GM19455 (cell line): Measurements from ENCODE around the gene LIF.
"Not testable (repeated sequence)": the region's sequence is repeated elsewhere in the genome, so short reads cannot be mapped to it uniquely, and the experiment has no call there.

Experiments used
- ATAC-seq: cut with Tn5 transposase; IDR thresholded peaks from one replicate; pipeline ENCODE4 v1.9.1; 2021; ENCODE audit not compliant: unreplicated experiment

LIF gene

GRCh38 chr22:30245181-30245984 lies 1.2 kb downstream of the LIF start:
- no peak for ATAC-seq

GRCh38 chr22:30244641-30245040 lies 1.9 kb downstream of the LIF start:
- ATAC-seq = no peak

GRCh38 chr22:30244066-30244465 lies 2.5 kb downstream of the LIF start:
- ATAC-seq = no peak

GRCh38 chr22:30243661-30244060 lies 2.9 kb downstream of the LIF start:
- no peak for ATAC-seq

- no peak for ATAC-seq
Observed at GRCh38 chr22:30241576-30242371, 4.8 kb downstream of the LIF start.

- ATAC-seq = no peak
Observed at GRCh38 chr22:30240541-30241417, 5.8 kb downstream of the LIF start.

GRCh38 chr22:30239488-30240405 lies 6.8 kb downstream of the LIF start:
- no peak for ATAC-seq

GRCh38 chr22:30238661-30239487 lies 7.7 kb downstream of the LIF start:
- ATAC-seq = no peak

GRCh38 chr22:30238136-30238535 lies 8.4 kb downstream of the LIF start:
- ATAC-seq = no peak

- ATAC-seq = no peak
Observed at GRCh38 chr22:30236875-30237274, 9.7 kb downstream of the LIF start.

- no peak for ATAC-seq
Observed at GRCh38 chr22:30235687-30236170, 10.8 kb downstream of the LIF start.

GRCh38 chr22:30234786-30235470 lies 11.6 kb downstream of the LIF start:
- ATAC-seq = no peak

GRCh38 chr22:30234325-30234724 lies 12.2 kb downstream of the LIF start:
- ATAC-seq = not testable (repeated sequence)

- no peak for ATAC-seq
Observed at GRCh38 chr22:30233582-30233981, 13.0 kb downstream of the LIF start.

- no peak for ATAC-seq
Observed at GRCh38 chr22:30232716-30233218, 13.8 kb downstream of the LIF start.

- no peak for ATAC-seq
Observed at GRCh38 chr22:30230787-30231461, 15.6 kb downstream of the LIF start.

GRCh38 chr22:30230330-30230729 lies 16.2 kb downstream of the LIF start:
- no peak for ATAC-seq
